ENCODE data around the gene NWD2. TPM values are rescaled to one million over a fixed set of nuclear protein-coding genes. Genes with fewer than 3 reads are reported as not detected.

The NWD2 gene
- polyA plus RNA-seq, 3 donors = not detected

Small RNAs within 50 kb of the gene (small RNA-seq; reads per million reads assigned to genes)
- not detected for gene MIR4801 (ENCODE audit: insufficient read length, low read depth)
